Inferior parietal cortex (tissue), 1 donor: ENCODE results near the gene LINGO1.
A peak's percentile ranks its signal among the peaks of the same experiment; 100 is the strongest.

Experiments
- DNase-seq: peaks from one replicate; pipeline ENCODE4 v3.0.0-alpha.2; 2016; ENCODE audit errors: extremely low spot score

LINGO1 gene

DNA sequence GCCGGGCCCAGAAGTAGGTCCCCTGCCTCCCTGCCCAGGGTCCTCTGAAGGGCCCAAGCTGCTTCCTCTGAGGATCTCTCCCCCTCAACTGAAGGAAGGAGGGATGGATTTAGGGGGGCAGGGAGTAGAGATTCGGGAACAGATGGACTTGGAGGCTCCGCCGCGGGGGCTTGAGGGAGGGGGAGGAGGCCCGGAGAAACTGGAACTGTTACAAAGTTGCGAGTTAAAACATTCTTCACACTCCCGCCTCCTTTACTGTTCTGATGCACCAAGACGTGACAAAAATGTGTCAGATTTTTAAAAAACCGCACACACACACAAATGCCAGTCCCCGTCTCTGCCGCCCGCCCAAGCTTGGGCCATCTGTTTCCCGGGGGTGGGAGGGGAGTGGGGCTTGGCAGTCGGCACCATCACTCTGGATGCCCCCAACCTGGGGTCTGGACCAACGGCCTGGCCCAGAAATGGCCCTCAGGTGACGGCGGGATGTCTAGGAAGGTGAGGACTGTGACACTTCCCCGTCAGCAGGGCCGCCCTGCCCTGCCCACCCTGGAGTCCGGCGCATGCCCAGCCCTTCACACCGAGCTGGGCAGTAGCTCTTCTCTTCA, 25.0 kb upstream of the LINGO1 start:
- DNase-seq = no peak

DNA sequence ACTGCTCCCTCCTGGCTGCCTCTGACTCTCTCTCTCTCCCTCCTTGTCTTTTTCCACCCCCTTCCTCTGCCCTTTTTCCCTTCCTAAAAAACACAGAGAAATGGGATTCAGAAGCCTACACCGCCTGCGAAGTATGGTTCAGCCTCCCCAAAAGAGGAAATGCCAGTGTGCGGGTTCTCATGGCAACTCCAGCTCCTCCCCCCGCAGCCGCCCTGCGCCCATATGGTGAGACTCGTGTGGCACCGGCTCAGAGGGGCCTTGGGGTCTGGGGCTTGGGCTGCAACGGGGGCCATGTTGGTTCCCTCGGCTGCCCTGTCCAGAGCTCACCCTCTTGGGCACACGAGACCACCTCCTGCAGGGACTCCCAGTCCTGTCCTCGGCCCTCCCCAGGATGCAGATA, 23.6 kb upstream of the LINGO1 start:
- DNase-seq = no peak

DNA sequence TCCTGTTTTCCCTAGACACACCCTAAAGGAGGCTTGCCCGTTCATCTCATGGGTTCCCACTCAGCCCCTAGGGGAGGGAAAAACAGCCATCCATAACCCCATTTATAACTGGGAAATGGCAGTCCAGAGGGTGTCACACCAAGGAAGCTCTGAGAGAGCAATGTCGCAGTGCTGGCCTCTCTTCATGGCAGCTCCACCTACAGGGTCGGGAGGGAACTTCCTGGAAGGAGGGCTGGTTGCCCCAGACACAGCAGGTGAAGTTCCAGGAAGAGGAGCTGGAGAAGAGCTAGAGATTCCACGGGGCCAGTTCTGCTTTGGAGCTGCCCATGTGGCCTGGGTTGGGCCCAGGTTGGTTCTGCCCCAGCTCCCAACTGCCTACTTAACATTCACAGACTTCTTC, 22.3 kb upstream of the LINGO1 start:
- DNase-seq = no peak

DNA sequence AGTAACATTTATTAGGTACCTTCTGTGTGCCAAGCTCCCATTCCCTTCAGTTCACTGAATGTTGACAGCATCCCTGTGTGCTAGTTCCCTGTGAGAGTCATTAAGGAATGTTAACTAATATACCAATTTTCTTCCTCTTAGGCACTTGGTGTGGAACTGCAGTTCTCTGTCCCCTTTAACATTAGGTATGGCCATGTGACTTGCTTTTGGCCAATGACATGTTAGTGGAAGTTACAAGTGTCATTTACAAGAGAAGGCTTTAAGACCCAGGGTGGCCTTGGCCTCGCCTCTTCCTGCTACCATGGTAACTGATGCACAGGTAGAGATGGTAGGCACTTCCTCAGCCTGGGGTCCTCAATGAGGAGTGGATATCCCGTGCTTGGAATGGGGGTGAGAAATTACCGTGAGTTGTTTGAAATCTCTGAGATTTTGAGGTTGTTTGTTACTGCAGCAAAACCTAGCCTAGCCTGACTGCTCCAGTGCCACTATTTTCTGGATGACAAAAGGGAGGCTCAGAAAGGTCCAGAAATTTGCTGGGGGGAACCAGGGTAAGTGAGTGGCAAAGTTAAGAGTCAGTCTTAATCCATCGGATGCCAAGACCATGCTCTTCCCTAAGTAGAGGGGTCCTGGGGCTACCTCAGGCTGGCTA, 21.2 kb upstream of the LINGO1 start:
- no peak for DNase-seq

DNA sequence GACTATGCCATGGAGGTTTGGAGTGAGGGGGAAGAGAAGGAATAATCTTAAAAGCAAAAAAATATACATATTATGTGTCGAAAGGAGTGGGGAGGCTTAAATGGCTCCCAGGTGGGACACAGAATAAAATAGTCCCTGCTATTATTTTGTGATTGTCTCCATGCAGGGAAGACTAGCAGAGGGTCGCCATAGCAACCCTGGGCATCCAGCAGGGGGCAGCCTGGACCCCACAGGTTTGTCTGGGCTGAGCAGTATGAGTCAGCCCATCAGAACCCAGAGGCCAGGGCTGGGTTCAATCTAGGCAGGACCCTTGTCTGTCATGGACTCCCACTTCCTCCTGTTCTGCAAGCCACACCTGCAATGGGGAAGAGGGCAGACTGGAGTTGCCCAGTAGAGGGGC, 17.6 kb upstream of the LINGO1 start:
- no peak for DNase-seq

DNA sequence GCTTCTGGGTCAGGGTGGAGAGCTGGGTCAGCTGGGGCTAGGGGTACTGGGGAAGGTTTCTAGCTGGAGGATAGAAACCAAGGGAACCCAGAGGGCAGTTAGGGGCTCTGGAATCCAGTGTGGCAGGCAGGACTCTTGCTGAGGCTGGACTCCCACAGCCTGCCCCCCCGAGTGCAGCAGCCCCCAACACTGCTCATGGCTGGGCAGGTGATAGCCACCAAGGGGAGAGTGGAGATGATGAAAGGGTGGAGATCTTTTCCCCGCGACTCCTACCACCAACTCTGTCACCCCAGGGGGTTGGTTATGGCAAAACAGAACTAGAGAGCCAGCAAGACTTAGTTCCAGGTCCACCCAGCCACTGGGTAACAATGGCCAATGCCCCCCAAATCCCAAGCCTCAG, 16.9 kb upstream of the LINGO1 start:
- DNase-seq = no peak

DNA sequence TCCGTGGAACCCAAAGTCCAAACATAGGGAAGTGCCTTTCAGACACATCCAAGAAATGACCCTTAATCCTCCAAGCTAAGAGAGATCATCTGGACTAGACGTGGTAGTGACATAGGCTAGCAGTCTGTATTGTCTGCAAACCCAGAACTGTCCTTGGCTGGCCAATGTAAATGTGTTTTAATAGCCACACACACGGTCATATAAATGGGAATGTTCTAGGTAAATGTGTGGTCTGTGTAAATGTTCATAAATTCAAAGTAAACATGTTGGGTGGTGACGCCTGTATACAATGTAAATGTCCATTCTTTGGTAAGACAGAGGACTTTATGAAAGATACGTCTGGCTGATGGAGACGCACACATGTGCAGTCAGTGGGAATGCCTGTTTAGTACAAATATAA, 16.3 kb upstream of the LINGO1 start:
- DNase-seq = no peak

DNA sequence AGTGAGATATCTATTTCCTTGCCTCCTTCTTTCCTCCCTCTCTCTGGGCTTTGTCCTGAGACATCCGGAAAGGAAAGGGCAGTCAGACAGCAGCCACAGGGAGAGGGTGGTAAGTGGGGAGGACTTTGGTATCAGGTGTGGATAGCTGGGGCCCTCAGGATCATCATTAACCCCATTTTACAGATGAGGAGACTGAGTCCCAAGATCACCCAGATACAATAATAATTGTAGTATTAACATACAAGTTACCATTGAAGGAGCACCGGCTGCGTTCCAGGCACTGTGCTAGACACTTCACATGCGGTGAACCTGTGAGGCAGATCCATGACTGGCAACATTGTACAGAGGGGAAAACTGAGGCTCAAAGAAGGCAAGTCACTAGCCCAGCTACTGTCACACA, 15.2 kb upstream of the LINGO1 start:
- DNase-seq = no peak

DNA sequence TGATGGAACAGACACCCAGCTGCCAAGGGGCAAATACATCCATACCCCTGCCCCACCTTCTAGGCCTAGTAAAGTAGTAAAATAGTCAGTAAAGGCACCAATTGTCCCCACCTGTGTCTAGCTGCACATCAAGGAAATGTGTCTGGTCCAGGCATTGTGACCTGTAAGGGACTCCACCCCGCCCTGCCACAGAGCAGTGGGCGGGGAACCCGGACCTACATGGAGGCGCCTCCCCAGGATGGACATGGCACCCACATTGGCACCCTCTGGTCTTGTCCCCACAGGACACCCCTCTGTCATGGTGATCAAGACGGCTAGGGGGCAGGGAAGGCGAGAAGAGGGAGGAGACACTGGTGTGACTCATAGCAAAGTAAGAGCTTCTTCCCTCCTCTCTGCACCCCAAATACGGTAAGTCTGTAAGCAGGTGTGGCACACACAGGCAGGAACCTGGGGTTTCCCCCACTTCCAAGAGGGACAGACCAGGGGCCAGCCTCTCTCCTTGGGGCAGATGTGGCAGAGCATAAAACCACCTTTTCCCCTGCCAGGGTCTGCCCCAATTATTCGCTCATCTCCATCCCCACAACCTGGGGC, 13.5 kb upstream of the LINGO1 start:
- no peak for DNase-seq

DNA sequence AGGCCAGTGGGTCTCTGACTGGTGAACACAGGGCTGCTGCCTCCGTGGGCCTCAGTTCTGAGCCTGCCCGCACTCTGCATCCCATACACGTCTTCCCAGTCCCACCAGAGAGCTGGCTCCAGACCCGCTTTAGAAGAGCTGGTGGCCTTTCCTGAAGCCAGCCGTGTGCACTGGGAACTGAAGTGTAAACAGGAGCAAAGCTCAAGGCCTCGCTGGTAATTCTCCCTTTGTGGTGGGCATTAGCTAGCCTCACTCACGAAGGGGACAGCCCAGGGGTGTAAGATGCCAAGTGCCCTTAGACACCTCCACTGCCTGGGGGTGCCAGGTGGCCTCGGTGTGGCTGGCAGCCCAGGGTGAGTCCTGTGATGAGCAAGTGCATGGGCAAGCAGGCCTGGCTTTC, 12.9 kb upstream of the LINGO1 start:
- no peak for DNase-seq

DNA sequence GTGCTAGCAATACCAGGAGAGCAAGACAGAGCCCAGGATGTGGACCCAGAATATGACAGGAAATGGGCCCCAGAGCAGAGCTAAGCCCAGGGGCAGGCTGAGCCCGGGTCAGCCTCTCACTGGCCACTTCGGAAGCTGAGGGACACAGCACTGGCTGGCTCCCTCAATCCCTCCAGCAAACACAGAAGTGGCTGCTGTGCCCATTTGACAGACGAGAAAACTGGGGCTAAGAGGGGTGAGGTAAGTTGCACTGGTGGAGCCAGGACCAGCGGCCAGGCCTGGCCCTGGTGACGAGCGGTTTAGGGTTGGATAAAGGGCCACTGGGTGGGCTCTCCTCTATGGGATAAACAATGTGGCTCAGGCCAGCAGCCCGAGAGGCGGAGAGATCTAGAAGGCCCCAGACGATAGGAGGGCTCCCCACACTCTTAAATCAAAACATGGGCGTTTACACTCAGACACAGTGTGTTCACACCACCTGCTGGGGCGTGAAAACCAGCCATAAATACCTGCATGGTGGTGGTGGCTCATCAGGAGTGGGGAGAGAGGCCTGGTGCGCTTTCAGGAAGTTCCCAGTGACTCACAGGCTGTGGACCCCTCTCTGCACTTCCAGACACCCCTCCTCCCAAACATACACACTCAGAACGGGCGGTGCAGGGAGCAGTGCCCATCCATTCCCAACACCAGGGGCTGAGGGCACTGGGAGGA, 12.0 kb upstream of the LINGO1 start:
- no peak for DNase-seq

DNA sequence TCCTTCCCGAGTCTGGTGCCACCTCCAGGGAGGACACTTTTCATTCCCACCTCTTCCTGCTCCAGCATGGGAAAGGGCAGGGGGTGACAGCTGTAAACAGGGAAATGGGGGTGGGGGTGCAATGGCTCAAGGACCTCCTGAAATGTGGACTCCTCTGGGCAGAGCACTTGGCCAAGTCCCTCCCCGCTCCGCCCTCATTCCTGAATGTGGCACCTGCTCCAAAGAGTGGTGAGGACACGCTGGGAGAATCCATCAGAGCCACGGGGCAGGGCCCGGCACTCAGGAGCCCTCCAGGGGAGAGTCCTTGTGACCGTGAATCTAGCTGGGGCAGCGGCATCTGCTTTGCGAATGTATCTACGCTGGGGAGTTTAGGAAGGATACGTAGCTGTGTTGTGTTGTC, 11.1 kb upstream of the LINGO1 start:
- no peak for DNase-seq

DNA sequence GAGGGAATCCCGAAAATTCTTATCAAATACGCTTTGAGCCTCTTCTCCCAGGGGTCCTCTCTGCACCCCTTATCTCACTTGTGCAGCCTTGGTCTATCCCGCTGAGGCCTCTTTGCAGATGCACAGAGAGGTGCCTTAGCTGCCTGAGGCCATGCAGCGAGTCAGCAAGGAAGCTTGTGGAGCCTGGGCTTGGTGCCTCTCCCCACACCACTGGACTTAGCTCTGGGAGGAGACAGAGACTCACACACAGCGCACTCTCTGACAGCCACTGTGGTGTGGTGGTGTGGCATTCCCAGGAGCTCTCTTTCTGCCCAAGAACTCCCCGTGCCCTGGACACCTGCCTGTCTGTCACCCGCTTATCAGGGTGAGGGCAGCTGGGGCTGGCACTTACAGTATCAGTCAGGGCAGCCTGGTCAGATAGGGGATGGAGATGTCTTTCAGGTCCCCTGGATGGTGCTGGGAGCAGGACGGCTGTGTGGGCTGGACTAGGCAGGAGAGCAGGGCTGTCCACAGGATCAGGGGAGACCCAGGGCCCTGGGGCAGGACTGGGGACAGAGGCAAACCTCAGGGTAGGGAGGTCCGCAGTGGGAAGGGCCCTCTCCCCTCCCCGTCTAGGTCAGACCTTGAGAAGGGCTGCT, 10.2 kb upstream of the LINGO1 start:
- DNase-seq = no peak

DNA sequence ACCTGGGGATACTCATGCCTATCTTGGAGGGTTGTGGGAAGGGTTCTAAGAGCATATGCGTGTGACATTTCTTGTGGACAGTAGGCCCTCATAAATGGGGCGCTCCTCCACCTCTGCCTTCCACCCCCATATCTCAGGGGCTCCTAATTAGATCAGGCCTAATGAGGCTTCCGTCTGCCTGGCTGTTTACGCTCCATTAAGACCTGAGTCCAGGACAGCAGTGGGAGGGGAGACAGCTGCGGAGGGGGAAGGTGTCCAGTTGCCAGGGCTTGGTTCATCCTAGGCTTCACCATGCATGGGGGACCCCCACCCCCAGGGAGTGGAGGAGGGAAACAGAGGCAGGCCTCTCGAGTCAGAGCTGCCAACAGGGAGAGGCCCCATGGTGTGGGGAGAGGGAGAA, 9.3 kb upstream of the LINGO1 start:
- DNase-seq = no peak

DNA sequence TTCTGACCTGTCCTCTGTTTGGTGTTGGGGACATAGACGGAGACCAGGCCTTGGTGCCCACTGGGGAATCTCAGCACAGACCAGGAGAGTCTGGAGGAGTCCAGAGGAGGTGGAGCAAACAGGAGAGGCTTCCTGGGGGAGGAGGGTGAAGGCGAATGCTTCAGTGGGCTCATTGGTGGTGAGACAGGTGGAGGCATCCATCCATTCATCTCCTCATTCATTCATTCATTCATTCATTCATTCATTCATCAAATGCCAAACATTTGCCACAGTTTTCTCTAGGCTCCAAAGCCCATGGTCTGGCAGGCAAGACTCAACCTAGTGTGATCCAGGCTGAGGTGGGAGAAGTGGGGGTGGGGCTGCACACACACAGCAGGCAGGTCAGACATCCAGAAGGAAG, 7.9 kb upstream of the LINGO1 start:
- DNase-seq = no peak

DNA sequence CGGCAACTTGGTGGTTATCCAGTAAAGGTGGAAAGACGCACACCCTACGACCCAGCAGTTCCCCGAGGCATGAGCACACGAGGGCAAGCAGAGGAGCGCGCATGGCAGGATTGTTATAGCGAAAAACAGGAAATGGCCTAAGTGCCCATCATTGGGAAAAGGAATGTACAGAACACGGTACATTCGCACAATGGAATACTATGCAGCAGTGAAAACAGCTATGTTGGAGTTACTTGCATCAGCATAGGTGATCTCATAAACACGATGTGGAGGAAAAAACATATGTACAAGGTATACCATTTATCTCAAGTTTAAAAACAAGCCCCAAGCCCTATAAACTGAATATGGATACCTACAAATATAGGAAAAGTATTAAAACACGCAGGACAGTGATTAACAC, 6.7 kb upstream of the LINGO1 start:
- no peak for DNase-seq

DNA sequence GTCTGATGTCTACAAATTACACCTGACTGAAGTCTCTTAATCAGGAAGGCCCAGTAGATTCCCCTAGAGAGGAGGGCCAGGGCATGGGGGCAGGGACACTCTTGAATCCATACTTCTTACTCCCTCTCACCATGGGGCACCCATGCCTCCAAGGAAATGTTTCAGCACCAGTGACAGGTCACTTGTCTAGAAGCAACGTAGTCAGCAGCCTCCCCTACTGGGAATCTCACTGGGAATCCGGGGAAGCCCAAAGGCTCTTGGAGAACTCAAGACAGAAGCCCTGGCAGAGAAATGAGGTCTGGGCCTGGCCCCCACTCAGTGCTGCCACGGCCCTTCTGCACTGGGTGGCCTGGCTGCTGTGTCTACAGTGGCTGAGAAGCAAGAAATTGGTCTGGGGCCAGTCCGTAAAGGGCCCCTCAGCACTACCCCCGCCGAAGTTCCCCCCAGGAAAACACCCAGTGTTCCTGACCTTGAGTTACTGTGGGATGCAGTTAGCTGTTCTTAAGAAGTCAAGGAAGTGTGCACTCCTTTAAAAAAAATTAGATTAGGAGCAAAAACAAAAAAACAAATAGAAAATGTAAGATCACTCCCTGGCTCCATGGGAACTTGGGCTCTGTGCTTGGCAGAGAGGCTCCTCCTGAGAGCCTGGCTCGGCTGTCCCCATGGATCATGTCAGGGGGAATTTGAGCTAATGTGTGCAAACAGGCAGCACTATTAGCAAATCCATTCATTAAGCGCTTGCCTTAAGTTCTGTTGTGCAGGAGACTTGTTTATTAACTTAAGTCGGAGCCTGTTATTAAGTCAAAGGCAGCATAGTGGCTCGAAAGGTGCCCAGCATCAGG, 5.4 kb upstream of the LINGO1 start:
- DNase-seq = no peak

DNA sequence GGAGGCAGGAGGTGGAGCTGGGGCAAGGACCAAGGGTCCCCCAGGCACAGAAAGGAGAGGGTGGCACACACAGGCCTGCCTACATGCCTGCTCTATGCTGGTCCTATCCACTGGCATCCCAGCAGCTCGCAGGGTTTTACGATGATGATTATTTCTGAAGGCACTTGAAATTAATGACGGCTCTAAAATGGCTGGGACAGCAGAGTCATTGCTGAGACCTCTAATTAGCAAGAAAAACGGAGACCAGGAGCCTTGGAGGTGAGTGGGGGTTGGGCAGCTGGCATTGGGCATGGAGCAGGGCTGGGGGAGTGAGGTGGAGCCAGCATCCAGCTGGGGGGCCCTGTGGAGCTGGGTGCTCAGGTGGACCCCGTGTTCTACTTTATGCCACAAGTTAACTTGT, 3.5 kb upstream of the LINGO1 start:
- DNase-seq = no peak

DNA sequence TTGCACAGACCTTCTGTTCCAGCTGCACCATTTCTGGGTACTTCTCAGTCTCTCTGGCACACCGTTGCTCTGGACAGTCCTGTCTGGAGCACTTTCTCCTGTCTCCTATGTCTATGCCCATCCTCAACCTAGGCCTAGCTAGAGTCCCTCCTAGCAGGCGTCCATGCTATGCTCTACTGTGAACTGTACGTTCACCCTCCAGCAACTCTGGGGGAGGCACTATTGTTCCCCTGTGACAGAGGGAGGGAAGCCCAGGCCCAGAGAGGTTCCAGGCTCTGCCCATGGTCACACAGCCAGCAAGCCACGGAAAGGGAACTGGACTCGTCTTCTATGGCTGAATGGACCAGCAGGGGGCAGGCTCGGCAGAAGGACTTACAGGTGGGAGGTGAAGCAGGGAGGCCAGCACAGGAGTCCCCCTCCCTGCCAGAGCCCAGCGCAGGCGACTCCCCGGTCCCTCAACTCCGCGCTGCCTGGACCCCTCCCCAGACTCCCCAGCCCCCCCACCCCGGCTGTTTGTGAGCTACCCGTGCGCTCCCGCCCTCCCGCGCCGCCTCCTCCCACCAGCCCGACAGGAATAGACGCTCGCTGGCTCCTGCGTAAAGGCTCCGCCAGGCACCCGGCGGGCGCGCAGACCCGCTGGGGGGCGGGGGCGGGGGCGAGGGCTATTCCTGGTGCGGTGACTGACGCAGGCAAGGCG, 1.7 kb upstream of the LINGO1 start:
- DNase-seq = peak; percentile 70

DNA sequence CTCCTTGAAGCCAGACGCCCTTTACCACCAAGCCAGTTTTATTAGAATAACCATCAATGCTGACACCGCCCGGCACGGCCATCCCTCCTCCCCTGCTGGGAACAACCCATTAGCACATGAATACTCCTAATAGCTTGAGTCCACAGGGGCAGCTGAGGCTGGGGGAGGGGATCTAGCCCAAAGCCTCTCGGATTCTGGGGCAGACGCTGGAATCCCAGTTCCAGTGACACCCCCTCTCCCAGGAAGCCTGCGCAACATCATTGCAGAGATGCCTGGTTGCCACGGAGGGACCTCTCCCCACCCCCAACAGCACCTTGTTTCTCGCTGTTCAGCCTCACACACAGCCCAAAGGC, 1.2 kb upstream of the LINGO1 start:
- DNase-seq = no peak
